Activated CD4-positive, alpha-beta T cell treated with anti-CD3 and anti-CD28 coated beads for 36 hours (primary cell): Measurements from ENCODE around the gene LSM5. TPM values are rescaled to one million over a fixed set of nuclear protein-coding genes. Genes with fewer than 3 reads are reported as not detected.

Experiments
- ATAC-seq: fragments of 200-7000 bp; cut with Tn5 transposase; one replicate; pipeline ENCODE4 v1.10.0; 2021; ENCODE audit warnings: mild to moderate bottlenecking, moderate library complexity
- CTCF ChIA-PET: fragments of 350-600 bp; sonication (Branson Sonifier 250); formaldehyde crosslinking; loops from one replicate; lab custom pipeline; 2021; ENCODE audit warnings: antibody characterized with exemption; lab: Charles Lee
- POLR2A ChIA-PET: fragments of 350-600 bp; sonication (Branson Sonifier 250); formaldehyde crosslinking; loops from one replicate; lab custom pipeline; 2021; ENCODE audit warnings: antibody characterized with exemption, inconsistent platforms; lab: Charles Lee
- DNase-seq: peaks from one replicate; pipeline ENCODE4 v3.0.0-alpha.2; 2020
- H3K27ac Mint-ChIP-seq: one replicate; pipeline ENCODE4 v1.8.0; 2021; ENCODE audit warnings: mixed read lengths
- H3K27me3 Mint-ChIP-seq: one replicate; pipeline ENCODE4 v1.8.0; 2021; ENCODE audit warnings: mixed read lengths
- H3K36me3 Mint-ChIP-seq: one replicate; pipeline ENCODE4 v1.8.0; 2021; ENCODE audit warnings: low read depth, mixed read lengths
- H3K4me1 Mint-ChIP-seq: one replicate; pipeline ENCODE4 v1.8.0; 2021; ENCODE audit warnings: mixed read lengths
- H3K4me3 Mint-ChIP-seq: one replicate; pipeline ENCODE4 v1.8.0; 2021; ENCODE audit warnings: mild to moderate bottlenecking, moderate library complexity, mixed read lengths
- H3K9me3 Mint-ChIP-seq: one replicate; pipeline ENCODE4 v1.8.0; 2021; ENCODE audit warnings: low read depth, mixed read lengths
- intact Hi-C, 2 experiments: fragments of 100-400 bp; cut with DNase I in 1 of 2; cut with micrococcal nuclease in 1 of 2; formaldehyde crosslinking; loops; one replicate each; pipeline versions ENCODE4 v1.14.2 to v1.15.1; 2022 to 2024; cut with DNase I, micrococcal nuclease
- total RNA-seq, 2 experiments: library from RNA; stranded (reverse); gene quantifications; one replicate each; pipeline ENCODE4 v1.2.3, GENCODE V29; 2021

LSM5 gene
- total RNA-seq: 100 to 1,000 TPM in 1 of 2 experiments, 10 to 100 TPM in 1; 75.6 to 135 TPM

DNA sequence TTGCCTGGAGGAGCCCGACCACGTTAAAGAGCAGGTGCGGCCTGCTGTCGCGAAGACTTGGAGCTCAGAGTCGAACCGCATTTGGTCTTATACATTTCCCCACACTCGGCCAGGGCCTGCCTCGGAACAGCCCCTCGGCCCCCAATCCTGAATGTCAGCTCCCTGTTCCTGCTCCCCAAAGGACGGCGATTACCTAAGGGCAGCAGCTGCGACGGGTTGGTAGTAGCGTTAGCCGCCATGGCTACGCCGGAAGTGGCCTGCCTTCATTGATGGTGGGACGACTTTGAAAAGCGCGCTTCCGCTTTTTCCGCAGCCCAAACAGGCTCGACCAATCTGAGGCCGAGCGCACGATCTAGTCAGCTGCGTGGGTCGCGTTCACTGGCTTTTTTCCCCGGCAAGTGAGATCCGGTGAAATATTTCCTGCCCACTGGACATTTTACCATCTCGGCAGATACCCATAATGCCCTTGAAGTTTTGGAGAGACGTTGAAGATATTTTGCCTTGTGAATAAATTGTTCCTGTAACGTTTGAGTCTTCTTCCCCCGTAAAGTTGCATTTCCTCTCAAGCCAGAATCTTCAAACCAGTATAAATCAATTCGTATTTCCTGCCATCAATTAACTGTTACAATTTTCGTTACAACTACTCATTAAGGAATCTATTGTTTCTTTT is at the start of gene LSM5:
Gene LSM5 (minus strand): TSS at position 254 of the 670 bp plus-strand sequence. CDS start 15 bp downstream, at position 239.
- H3K36me3 Mint-ChIP-seq: peaks cover 20% of the 10 kb centered on the region
- DNase-seq: peak; percentile 95
- no peaks in the 10 kb centered on the region for H3K27me3 Mint-ChIP-seq
- intact Hi-C loops: loop anchor here (1.0 to 10.0 kb wide), 16 partner anchors 16 to 1895 kb away; partner anchors contain the start of genes GARS1 (in 2 of the 2), NT5C3A (in 2 of the 2), RP9 (in 2 of the 2) and BBS9 (in 1 of the 2)
- peak within 1 kb of the TSS; percentile 82 for H3K4me3 Mint-ChIP-seq
- CTCF ChIA-PET: interaction anchor here (0.7 to 1.6 kb wide), 5 partner anchors 9 to 357 kb away, joined by 3 to 5 read pairs (median 4); no protein-coding TSS in a partner anchor
- H3K9me3 Mint-ChIP-seq: no peaks in the 10 kb centered on the region
- H3K27ac Mint-ChIP-seq: peak within 1 kb of the TSS; percentile 99
- POLR2A ChIA-PET: interaction anchor here (0.6 kb wide), 1 partner anchor 84 kb away, joined by 3 read pairs; no protein-coding TSS in a partner anchor
- peaks cover 27% of the 10 kb centered on the region for H3K4me1 Mint-ChIP-seq
- peak; percentile 70 for ATAC-seq

GRCh38 chr7:32539366-32539765 is 49.2 kb upstream of the LSM5 start:
- H3K4me3 Mint-ChIP-seq: no peak overlapping the region
- peaks cover 27% of the 10 kb centered on the region for H3K4me1 Mint-ChIP-seq
- H3K36me3 Mint-ChIP-seq: peaks cover 18% of the 10 kb centered on the region
- H3K27me3 Mint-ChIP-seq: no peaks in the 10 kb centered on the region
- CTCF ChIA-PET: interaction anchor here (0.5 to 0.7 kb wide), 2 partner anchors 8 to 307 kb away, joined by 3 read pairs; no protein-coding TSS in a partner anchor
- intact Hi-C loops: no loop called here
- no peak for ATAC-seq
- POLR2A ChIA-PET: no interaction called here
- no peak overlapping the region for H3K27ac Mint-ChIP-seq
- DNase-seq: no peak
- no peaks in the 10 kb centered on the region for H3K9me3 Mint-ChIP-seq

DNA sequence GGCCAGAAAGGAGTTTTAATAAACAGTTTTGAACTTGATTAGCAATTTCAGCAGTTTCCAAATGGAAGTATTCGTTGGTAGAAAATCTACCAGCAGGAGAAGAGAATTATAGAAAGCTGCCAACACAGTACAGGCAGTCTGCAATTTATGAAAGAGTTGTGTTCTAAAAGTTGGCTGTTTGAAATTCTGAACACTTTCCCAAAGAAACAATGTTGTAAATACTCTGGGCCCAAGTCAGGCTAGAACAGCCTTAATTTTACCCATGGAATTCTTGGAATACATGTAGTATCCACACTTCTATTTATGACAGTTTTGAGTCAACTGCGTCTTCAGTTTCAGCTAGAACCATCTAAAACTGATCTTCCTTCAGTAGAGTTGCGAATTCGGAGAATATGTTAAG is 47.6 kb upstream of the LSM5 start:
- CTCF ChIA-PET: no interaction called here
- POLR2A ChIA-PET: interaction anchor here (0.6 kb wide), 1 partner anchor 55 kb away, joined by 4 read pairs; no protein-coding TSS in a partner anchor

GRCh38 chr7:32536585-32536984 is 46.4 kb upstream of the LSM5 start:
- H3K4me3 Mint-ChIP-seq: no peak overlapping the region

More for the DNA sequence above, 47.6 kb upstream of the LSM5 start:
- H3K4me3 Mint-ChIP-seq: no peak overlapping the region
- peaks cover 12% of the 10 kb centered on the region for H3K36me3 Mint-ChIP-seq
- ATAC-seq (no peak), DNase-seq (no peak)
- H3K4me1 Mint-ChIP-seq: peaks cover 32% of the 10 kb centered on the region
- no peaks in the 10 kb centered on the region for H3K9me3 Mint-ChIP-seq
- no peaks in the 10 kb centered on the region for H3K27me3 Mint-ChIP-seq
- intact Hi-C loops: no loop called here
- no peak overlapping the region for H3K27ac Mint-ChIP-seq

GRCh38 chr7:32536016-32536415 is 45.8 kb upstream of the LSM5 start:
- POLR2A ChIA-PET: no interaction called here
- CTCF ChIA-PET: interaction anchor here (0.6 kb wide), 1 partner anchor 280 kb away, joined by 3 read pairs; no protein-coding TSS in a partner anchor
- H3K27me3 Mint-ChIP-seq: no peaks in the 10 kb centered on the region
- H3K9me3 Mint-ChIP-seq: no peaks in the 10 kb centered on the region
- H3K4me1 Mint-ChIP-seq: peaks cover 32% of the 10 kb centered on the region
- DNase-seq: no peak
- intact Hi-C loops: no loop called here
- H3K4me3 Mint-ChIP-seq: no peak overlapping the region
- H3K36me3 Mint-ChIP-seq: peaks cover 16% of the 10 kb centered on the region
- no peak overlapping the region for H3K27ac Mint-ChIP-seq
- ATAC-seq: peak; percentile 13

More at GRCh38 chr7:32536585-32536984, 46.4 kb upstream of the LSM5 start:
- DNase-seq (no peak), ATAC-seq (no peak)
- H3K4me1 Mint-ChIP-seq: peaks cover 32% of the 10 kb centered on the region
- H3K36me3 Mint-ChIP-seq: peaks cover 16% of the 10 kb centered on the region
- ChIA-PET CTCF (no interaction called here), POLR2A (no interaction called here)
- H3K9me3 Mint-ChIP-seq: no peaks in the 10 kb centered on the region
- intact Hi-C loops: no loop called here
- no peaks in the 10 kb centered on the region for H3K27me3 Mint-ChIP-seq
- H3K27ac Mint-ChIP-seq: no peak overlapping the region

DNA sequence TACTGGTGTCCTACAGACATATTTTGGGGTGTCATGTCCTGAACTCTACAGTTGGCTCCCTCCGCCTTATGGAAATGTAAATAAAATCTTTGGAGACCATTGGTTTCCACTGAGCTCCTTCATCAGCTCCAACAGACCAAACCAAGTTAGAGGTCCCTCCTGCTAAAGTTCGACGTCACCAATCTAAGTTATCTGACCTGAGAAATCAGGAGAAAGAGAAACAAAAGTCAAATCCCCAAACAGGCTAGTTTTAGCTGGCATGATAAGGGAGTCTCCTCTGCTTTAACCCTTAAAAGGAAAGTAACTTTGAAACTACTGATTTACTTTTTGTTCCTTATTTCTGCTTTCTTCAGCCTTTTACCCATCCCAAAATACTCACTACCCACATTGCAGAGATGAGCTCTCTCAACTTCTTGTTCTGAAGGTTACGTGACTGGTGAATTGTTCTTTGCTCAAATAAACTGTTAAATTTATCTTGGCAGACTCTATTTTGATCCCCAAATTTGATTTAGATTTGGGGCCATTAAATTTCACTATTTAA is 45.1 kb upstream of the LSM5 start:
- no peak for DNase-seq
- Mint-ChIP-seq H3K4me3 (no peak overlapping the region), H3K27me3 (no peaks in the 10 kb centered on the region), H3K36me3 (peaks cover 16% of the 10 kb centered on the region), H3K27ac (no peak overlapping the region), H3K4me1 (peaks cover 28% of the 10 kb centered on the region), H3K9me3 (no peaks in the 10 kb centered on the region)
- CTCF ChIA-PET: interaction anchor here (0.6 kb wide), 1 partner anchor 279 kb away, joined by 3 read pairs; no protein-coding TSS in a partner anchor
- POLR2A ChIA-PET: no interaction called here
- ATAC-seq: no peak
- intact Hi-C loops: no loop called here

GRCh38 chr7:32533276-32534029 is 43.3 kb upstream of the LSM5 start:
- Mint-ChIP-seq H3K4me1 (peaks cover 17% of the 10 kb centered on the region), H3K36me3 (peaks cover 14% of the 10 kb centered on the region), H3K27ac (no peak overlapping the region), H3K27me3 (no peaks in the 10 kb centered on the region), H3K9me3 (no peaks in the 10 kb centered on the region), H3K4me3 (no peak overlapping the region)
- ATAC-seq (no peak), DNase-seq (no peak)
- ChIA-PET POLR2A (no interaction called here), CTCF (interaction anchor here (0.6 kb wide), 1 partner anchor 485 kb away, joined by 3 read pairs; no protein-coding TSS in a partner anchor)
- intact Hi-C loops: no loop called here

GRCh38 chr7:32532716-32533115 is 42.5 kb upstream of the LSM5 start:
- H3K27me3 Mint-ChIP-seq: no peaks in the 10 kb centered on the region
- H3K36me3 Mint-ChIP-seq: peaks cover 16% of the 10 kb centered on the region
- no peak overlapping the region for H3K4me3 Mint-ChIP-seq
- H3K9me3 Mint-ChIP-seq: no peaks in the 10 kb centered on the region
- CTCF ChIA-PET: no interaction called here
- intact Hi-C loops: no loop called here
- POLR2A ChIA-PET: no interaction called here
- no peak for ATAC-seq
- H3K27ac Mint-ChIP-seq: no peak overlapping the region
- no peak for DNase-seq
- peaks cover 21% of the 10 kb centered on the region for H3K4me1 Mint-ChIP-seq

DNA sequence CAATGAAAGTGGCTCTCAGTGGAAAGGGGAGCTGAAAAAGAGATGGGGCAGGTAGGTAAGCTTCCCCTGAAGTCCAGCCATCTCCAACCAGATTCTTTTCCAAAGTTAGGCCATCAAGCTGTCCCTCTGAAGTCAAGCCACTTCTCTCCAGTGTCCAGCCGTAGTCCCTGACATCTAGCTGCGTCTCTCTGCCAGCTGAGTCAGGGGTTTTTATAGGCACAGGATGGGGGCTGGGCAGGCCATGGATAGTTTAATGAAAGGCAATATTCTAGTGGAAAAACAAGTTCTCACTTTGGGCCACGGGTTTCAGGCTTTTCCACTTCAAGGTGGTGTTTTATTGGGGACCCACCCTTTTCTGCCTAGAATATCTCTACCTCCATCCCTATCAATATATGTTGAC is 41.9 kb upstream of the LSM5 start:
- no peaks in the 10 kb centered on the region for H3K9me3 Mint-ChIP-seq
- intact Hi-C loops: no loop called here
- peaks cover 23% of the 10 kb centered on the region for H3K4me1 Mint-ChIP-seq
- H3K27me3 Mint-ChIP-seq: no peaks in the 10 kb centered on the region
- no peak overlapping the region for H3K27ac Mint-ChIP-seq
- ATAC-seq: no peak
- ChIA-PET POLR2A (no interaction called here), CTCF (interaction anchor here (0.9 kb wide), 1 partner anchor 15 kb away, joined by 4 read pairs; no protein-coding TSS in a partner anchor)
- peaks cover 17% of the 10 kb centered on the region for H3K36me3 Mint-ChIP-seq
- DNase-seq: no peak
- no peak overlapping the region for H3K4me3 Mint-ChIP-seq

DNA sequence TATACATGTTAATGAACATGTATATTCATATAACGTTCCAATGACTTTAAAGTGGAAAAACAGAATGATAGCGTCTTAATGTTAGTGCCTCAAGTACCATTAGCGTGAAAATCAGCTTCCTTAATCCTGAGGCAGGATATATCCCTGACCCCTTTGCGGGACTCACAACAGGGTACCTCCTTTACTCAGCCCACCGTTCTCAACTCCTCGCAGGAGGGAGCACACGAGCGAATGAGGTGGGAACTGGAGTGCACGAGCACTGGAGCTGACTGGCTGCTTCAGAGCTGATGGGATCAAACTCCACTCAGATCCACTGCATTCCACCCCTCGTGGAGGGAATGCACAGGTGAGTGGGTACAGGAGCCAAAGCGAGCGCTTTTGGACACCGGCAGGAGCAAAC is 41.2 kb upstream of the LSM5 start:
- POLR2A ChIA-PET: no interaction called here
- peaks cover 14% of the 10 kb centered on the region for H3K36me3 Mint-ChIP-seq
- ATAC-seq: no peak
- H3K27ac Mint-ChIP-seq: no peak overlapping the region
- no peak for DNase-seq
- H3K4me1 Mint-ChIP-seq: peaks cover 21% of the 10 kb centered on the region
- H3K9me3 Mint-ChIP-seq: no peaks in the 10 kb centered on the region
- no peak overlapping the region for H3K4me3 Mint-ChIP-seq
- no peaks in the 10 kb centered on the region for H3K27me3 Mint-ChIP-seq
- intact Hi-C loops: no loop called here
- CTCF ChIA-PET: interaction anchor here (0.6 to 0.9 kb wide), 2 partner anchors 8 to 15 kb away, joined by 3 to 4 read pairs; no protein-coding TSS in a partner anchor

- H3K27me3 Mint-ChIP-seq: no peaks in the 10 kb centered on the region
- no peak for DNase-seq
- peaks cover 11% of the 10 kb centered on the region for H3K9me3 Mint-ChIP-seq
- ATAC-seq: no peak
- H3K27ac Mint-ChIP-seq: no peak overlapping the region
- H3K4me3 Mint-ChIP-seq: no peak overlapping the region
- intact Hi-C loops: no loop called here
- ChIA-PET CTCF (no interaction called here), POLR2A (no interaction called here)
- H3K36me3 Mint-ChIP-seq: peaks cover 28% of the 10 kb centered on the region
- H3K4me1 Mint-ChIP-seq: peaks cover 13% of the 10 kb centered on the region
Observed at GRCh38 chr7:32525839-32526238, 35.7 kb upstream of the LSM5 start.
